ENCODE results near the gene CCDC126. TPM values are rescaled to one million over a fixed set of nuclear protein-coding genes. Genes with fewer than 3 reads are reported as not detected.
"Not testable (repeated sequence)": the region's sequence is repeated elsewhere in the genome, so short reads cannot be mapped to it uniquely, and the experiment has no call there.

The CCDC126 gene, protein sequence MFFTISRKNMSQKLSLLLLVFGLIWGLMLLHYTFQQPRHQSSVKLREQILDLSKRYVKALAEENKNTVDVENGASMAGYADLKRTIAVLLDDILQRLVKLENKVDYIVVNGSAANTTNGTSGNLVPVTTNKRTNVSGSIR
- 10 to 100 TPM in 3 of 4 donors, 1 to 10 TPM in 1; 9.8 to 13.4 (median 12.6) TPM for total RNA-seq
- 10 to 100 TPM in 1 of 3 donors, 1 to 10 TPM in 2; 7.2 to 17.9 (median 8.9) TPM for polyA plus RNA-seq
- long read RNA-seq, donor 1, transcript CCDC126-201 (4 exons, 2,473 nt) = major isoform, 5 of 9 reads
- long read RNA-seq, donor 1, partial matches to known transcripts = 1 of 9 reads
- long read RNA-seq, donor 1, other reads (novel, unspliced or antisense) = 0 of 9 reads
- long read RNA-seq, donor 2, transcript CCDC126-204 (5 exons, 847 nt) = minor isoform, 9 of 30 reads
- long read RNA-seq, donor 2, transcript CCDC126-201 (4 exons, 2,473 nt) = major isoform, 14 of 30 reads
- long read RNA-seq, donor 2, partial matches to known transcripts = 1 of 30 reads
- long read RNA-seq, donor 2, other reads (novel, unspliced or antisense) = 2 of 30 reads

- intact Hi-C loops (cut with DNase I) = loop anchor here in 1 of 2 donors (1.0 to 5.0 kb wide), 3 partner anchors 22 to 85 kb away; partner anchors contain the start of genes FAM221A and TRA2A
These were observed at the start of gene CCDC126 for GRCh38 chr7:23597094-23598091. Gene CCDC126 (plus strand): TSS chr7:23597382. CDS start chr7:23611316, 13,934 bp downstream.

DNA sequence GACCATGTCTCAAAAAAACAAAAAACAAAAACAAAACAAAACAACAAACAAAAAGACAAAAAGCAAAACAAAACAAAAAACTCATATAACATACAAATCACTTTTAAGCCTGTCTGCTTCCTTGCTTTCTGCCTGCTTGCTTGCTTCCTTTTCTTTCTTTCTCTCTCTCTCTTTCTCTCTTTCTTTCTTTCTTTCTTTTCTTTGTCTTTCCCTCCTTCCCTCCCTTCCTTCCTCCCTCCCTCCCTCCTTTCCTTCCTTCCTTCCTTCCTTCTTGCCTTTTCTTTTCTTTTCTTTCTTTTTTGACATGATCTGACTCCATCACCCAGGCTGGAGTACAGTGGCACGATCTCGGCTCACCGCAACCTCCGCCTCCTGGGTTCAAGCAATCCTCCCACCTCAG lies 49.5 kb upstream of the CCDC126 start:
- intact Hi-C loops (cut with DNase I) = loop anchor here (5.0 to 10.0 kb wide), 3 partner anchors 165 to 273 kb away; partner anchors contain the start of gene STK31 (in 1 of the 2)
- no peaks in the 10 kb centered on the region for H3K4me1 ChIP-seq
- no peak overlapping the region for H3K27ac ChIP-seq
- no peaks in the 10 kb centered on the region for H3K27me3 ChIP-seq (ENCODE audit: insufficient read depth in 3 of 3, low read length in 2 of 3)
- no peaks in the 10 kb centered on the region for H3K9me3 ChIP-seq
- H3K4me3 ChIP-seq = no peak overlapping the region
- no peaks in the 10 kb centered on the region for H3K36me3 ChIP-seq (ENCODE audit: insufficient read depth in 1 of 2, low read depth in 1 of 2)
- DNase-seq = no peak
- ATAC-seq = no peak
- 86 to 90% (median 87%) methylated on average over 4 of the region's 4 CpGs for WGBS, 3 donors
- TF ChIP-seq, protein P1, sequence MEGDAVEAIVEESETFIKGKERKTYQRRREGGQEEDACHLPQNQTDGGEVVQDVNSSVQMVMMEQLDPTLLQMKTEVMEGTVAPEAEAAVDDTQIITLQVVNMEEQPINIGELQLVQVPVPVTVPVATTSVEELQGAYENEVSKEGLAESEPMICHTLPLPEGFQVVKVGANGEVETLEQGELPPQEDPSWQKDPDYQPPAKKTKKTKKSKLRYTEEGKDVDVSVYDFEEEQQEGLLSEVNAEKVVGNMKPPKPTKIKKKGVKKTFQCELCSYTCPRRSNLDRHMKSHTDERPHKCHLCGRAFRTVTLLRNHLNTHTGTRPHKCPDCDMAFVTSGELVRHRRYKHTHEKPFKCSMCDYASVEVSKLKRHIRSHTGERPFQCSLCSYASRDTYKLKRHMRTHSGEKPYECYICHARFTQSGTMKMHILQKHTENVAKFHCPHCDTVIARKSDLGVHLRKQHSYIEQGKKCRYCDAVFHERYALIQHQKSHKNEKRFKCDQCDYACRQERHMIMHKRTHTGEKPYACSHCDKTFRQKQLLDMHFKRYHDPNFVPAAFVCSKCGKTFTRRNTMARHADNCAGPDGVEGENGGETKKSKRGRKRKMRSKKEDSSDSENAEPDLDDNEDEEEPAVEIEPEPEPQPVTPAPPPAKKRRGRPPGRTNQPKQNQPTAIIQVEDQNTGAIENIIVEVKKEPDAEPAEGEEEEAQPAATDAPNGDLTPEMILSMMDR (IDR thresholded peaks at IDR 0.05) = no peak

More at GRCh38 chr7:23597094-23598091, at the start of gene CCDC126:
- 1 to 2% (median 1%) methylated on average over 82 to 99 of the region's 99 CpGs for WGBS, 3 donors
- peaks cover 19% of the 10 kb centered on the region for H3K4me1 ChIP-seq
- H3K27me3 ChIP-seq (ENCODE audit: insufficient read depth in 3 of 3, low read length in 2 of 3) = no peaks in the 10 kb centered on the region
- ATAC-seq = peak; percentile 97 to 99 (median 99)
- peak within 1 kb of the TSS; percentile 84 for H3K4me3 ChIP-seq
- H3K27ac ChIP-seq = peak within 1 kb of the TSS; percentile 97
- TF ChIP-seq, protein P1 (IDR thresholded peaks at IDR 0.05) = no peak
- no peaks in the 10 kb centered on the region for H3K9me3 ChIP-seq
- no peaks in the 10 kb centered on the region for H3K36me3 ChIP-seq (ENCODE audit: insufficient read depth in 1 of 2, low read depth in 1 of 2)
- DNase-seq = peak; percentile 94 to 96

GRCh38 chr7:23558303-23558702 lies 38.9 kb upstream of the CCDC126 start:
- no peak for DNase-seq
- TF ChIP-seq, protein P1 (IDR thresholded peaks at IDR 0.05) = no peak
- Histone ChIP-seq H3K27ac (no peak overlapping the region), H3K4me1 (no peaks in the 10 kb centered on the region), H3K4me3 (no peak overlapping the region), H3K9me3 (no peaks in the 10 kb centered on the region), H3K27me3 (ENCODE audit: insufficient read depth in 3 of 3, low read length in 2 of 3) (no peaks in the 10 kb centered on the region), H3K36me3 (ENCODE audit: insufficient read depth in 1 of 2, low read depth in 1 of 2) (no peaks in the 10 kb centered on the region)
- intact Hi-C loops (cut with DNase I) = no loop called here
- ATAC-seq = no peak

- no peaks in the 10 kb centered on the region for H3K4me1 ChIP-seq
- DNase-seq (peak; percentile 64 to 73), ATAC-seq (peak; percentile 83 to 92 (median 87))
- TF ChIP-seq, protein P1 (IDR thresholded peaks at IDR 0.05) = peak; percentile 87
- no peaks in the 10 kb centered on the region for H3K27me3 ChIP-seq (ENCODE audit: insufficient read depth in 3 of 3, low read length in 2 of 3)
- no peak overlapping the region for H3K27ac ChIP-seq
- no peaks in the 10 kb centered on the region for H3K9me3 ChIP-seq
- H3K36me3 ChIP-seq (ENCODE audit: insufficient read depth in 1 of 2, low read depth in 1 of 2) = no peaks in the 10 kb centered on the region
- H3K4me3 ChIP-seq = no peak overlapping the region
- 27 to 30% (median 29%) methylated on average over 5 of the region's 5 CpGs for WGBS, 3 donors
- intact Hi-C loops (cut with DNase I) = loop anchor here (1.0 to 2.0 kb wide), 2 partner anchors 140 to 142 kb away; partner anchors contain the start of gene STK31 (in 1 of the 2)
These were observed 26.5 kb upstream of the CCDC126 start for GRCh38 chr7:23570592-23571200.

- WGBS, 3 donors = 83 to 92% (median 83%) methylated on average over 1 of the region's 1 CpG
- H3K4me1 ChIP-seq; DNase-seq; intact Hi-C loops (cut with DNase I); H3K9me3 ChIP-seq; H3K27ac ChIP-seq; H3K4me3 ChIP-seq; H3K36me3 ChIP-seq (ENCODE audit: insufficient read depth in 1 of 2, low read depth in 1 of 2); ATAC-seq; H3K27me3 ChIP-seq (ENCODE audit: insufficient read depth in 3 of 3, low read length in 2 of 3): not testable (repeated sequence)
These were observed 15.2 kb upstream of the CCDC126 start for GRCh38 chr7:23581975-23582374.

GRCh38 chr7:23585304-23585703 lies 11.9 kb upstream of the CCDC126 start:
- ATAC-seq; DNase-seq; H3K9me3 ChIP-seq; H3K4me3 ChIP-seq; intact Hi-C loops (cut with DNase I); H3K4me1 ChIP-seq; H3K27ac ChIP-seq; H3K27me3 ChIP-seq (ENCODE audit: insufficient read depth in 3 of 3, low read length in 2 of 3); H3K36me3 ChIP-seq (ENCODE audit: insufficient read depth in 1 of 2, low read depth in 1 of 2): not testable (repeated sequence)
- 94 to 95% (median 95%) methylated on average over 10 of the region's 10 CpGs for WGBS, 3 donors
